Calu3 (cell line): Measurements from ENCODE around the gene NAA80. TPM values are rescaled to one million over a fixed set of nuclear protein-coding genes. Genes with fewer than 3 reads are reported as not detected.
A peak's percentile ranks its signal among the peaks of the same experiment; 100 is the strongest.

Source experiments
- BruUV-seq: library from RNA; stranded (reverse); fragments of 400-500 nt; replicated peaks from 2 replicates; lab custom pipeline; 2021; lab: Mats Ljungman, UMichigan
- CTCF ChIA-PET: fragments of 300-600 bp; sonication (Branson Sonifier 250); formaldehyde crosslinking; loops from one replicate; lab custom pipeline; 2022; ENCODE audit warnings: antibody characterized with exemption; lab: Charles Lee
- DNase-seq: peaks from one replicate; pipeline ENCODE4 v3.0.0; 2022
- H3K27ac Mint-ChIP-seq: one replicate; pipeline ENCODE4 v1.8.0; 2022; ENCODE audit warnings: mixed read lengths; ENCODE audit not compliant: unreplicated experiment
- H3K27me3 Mint-ChIP-seq: one replicate; pipeline ENCODE4 v1.8.0; 2022; ENCODE audit warnings: mixed read lengths; ENCODE audit not compliant: unreplicated experiment
- H3K36me3 Mint-ChIP-seq: one replicate; pipeline ENCODE4 v1.8.0; 2022; ENCODE audit warnings: mild to moderate bottlenecking, moderate library complexity, mixed read lengths; ENCODE audit not compliant: insufficient read depth, unreplicated experiment
- H3K4me1 Mint-ChIP-seq: one replicate; pipeline ENCODE4 v1.8.0; 2022; ENCODE audit warnings: mild to moderate bottlenecking, low read depth, mixed read lengths; ENCODE audit not compliant: unreplicated experiment
- H3K4me3 Mint-ChIP-seq: one replicate; pipeline ENCODE4 v1.8.0; 2022; ENCODE audit warnings: mild to moderate bottlenecking, low read depth, moderate library complexity, mixed read lengths; ENCODE audit not compliant: unreplicated experiment
- H3K9me3 Mint-ChIP-seq: one replicate; pipeline ENCODE4 v1.8.0; 2022; ENCODE audit warnings: low read depth, mixed read lengths; ENCODE audit not compliant: unreplicated experiment
- CTCF ChIP-seq: fragments of 200-600 bp; IDR thresholded peaks from one replicate; pipeline ENCODE4 v1.8.0; 2022; ENCODE audit warnings: antibody characterized with exemption; ENCODE audit not compliant: unreplicated experiment
- intact Hi-C: fragments of 100-400 bp; cut with micrococcal nuclease; formaldehyde crosslinking; loops from one replicate; pipeline ENCODE4 v1.10.0; 2022; ENCODE audit not compliant: unreplicated experiment
- total RNA-seq: library from RNA; stranded (reverse); gene quantifications from 2 replicates; pipeline ENCODE4 v1.2.3, GENCODE V29; 2022

NAA80 gene
- total RNA-seq, 1 experiment from 2014 or later, result 15.0 TPM

- BruUV-seq, result no TSS peak
- H3K4me3 Mint-ChIP-seq, result no peak overlapping the region
- DNase-seq, result no peak
- CTCF ChIA-PET, result no interaction called here
- no peaks in the 10 kb centered on the region for H3K4me1 Mint-ChIP-seq
- H3K36me3 Mint-ChIP-seq, result peaks cover 42% of the 10 kb centered on the region
- H3K9me3 Mint-ChIP-seq, result no peaks in the 10 kb centered on the region
- intact Hi-C loops, result loop anchor here (10.0 kb wide), 1 partner anchor 51 kb away; the partner anchor contains the start of gene LSMEM2
- no peak for TF ChIP-seq CTCF
- no peak overlapping the region for H3K27ac Mint-ChIP-seq
- no peaks in the 10 kb centered on the region for H3K27me3 Mint-ChIP-seq
Measured at GRCh38 chr3:50326182-50326541, 27.0 kb upstream of the NAA80 start.

GRCh38 chr3:50325497-50326181 lies 26.4 kb upstream of the NAA80 start:
- CTCF ChIA-PET, result interaction anchor here (1.0 to 1.6 kb wide), 2 partner anchors 23 to 26 kb away, joined by 4 to 7 read pairs; partner anchors contain the start of genes HYAL1, HYAL3 and NAA80
- Mint-ChIP-seq H3K27ac (no peak overlapping the region), H3K27me3 (no peaks in the 10 kb centered on the region), H3K9me3 (no peaks in the 10 kb centered on the region), H3K36me3 (peaks cover 45% of the 10 kb centered on the region), H3K4me3 (no peak overlapping the region), H3K4me1 (no peaks in the 10 kb centered on the region)
- DNase-seq, result no peak
- no TSS peak for BruUV-seq
- TF ChIP-seq CTCF, result no peak
- intact Hi-C loops, result loop anchor here (10.0 kb wide), 1 partner anchor 51 kb away; the partner anchor contains the start of gene LSMEM2

GRCh38 chr3:50325113-50325480 lies 25.9 kb upstream of the NAA80 start:
- DNase-seq, result no peak
- H3K27me3 Mint-ChIP-seq, result no peaks in the 10 kb centered on the region
- intact Hi-C loops, result loop anchor here (10.0 kb wide), 1 partner anchor 50 kb away; the partner anchor contains the start of gene LSMEM2
- H3K9me3 Mint-ChIP-seq, result no peaks in the 10 kb centered on the region
- H3K4me3 Mint-ChIP-seq, result no peak overlapping the region
- peaks cover 45% of the 10 kb centered on the region for H3K36me3 Mint-ChIP-seq
- no peak overlapping the region for H3K27ac Mint-ChIP-seq
- TF ChIP-seq CTCF, result no peak
- no peaks in the 10 kb centered on the region for H3K4me1 Mint-ChIP-seq
- BruUV-seq, result no TSS peak
- CTCF ChIA-PET, result interaction anchor here (1.0 to 1.6 kb wide), 2 partner anchors 22 to 26 kb away, joined by 4 to 7 read pairs; partner anchors contain the start of genes HYAL1, HYAL3 and NAA80

- Mint-ChIP-seq H3K9me3 (no peaks in the 10 kb centered on the region), H3K27ac (no peak overlapping the region), H3K4me1 (no peaks in the 10 kb centered on the region), H3K27me3 (no peaks in the 10 kb centered on the region), H3K4me3 (no peak overlapping the region), H3K36me3 (peaks cover 44% of the 10 kb centered on the region)
- BruUV-seq, result no TSS peak
- CTCF ChIA-PET, result interaction anchor here (0.7 to 1.6 kb wide), 5 partner anchors 11 to 64 kb away, joined by 4 to 7 read pairs (median 4); partner anchors contain the start of genes HYAL1, HYAL3 and NAA80
- peak; percentile 89 for TF ChIP-seq CTCF
- intact Hi-C loops, result loop anchor here (10.0 kb wide), 1 partner anchor 50 kb away; the partner anchor contains the start of gene LSMEM2
- DNase-seq, result peak; percentile 79
Measured at GRCh38 chr3:50324351-50325112, 25.3 kb upstream of the NAA80 start.
